GM21360 (cell line): ENCODE measurements around the gene CYB561D1.

ENCODE experiments used
- ATAC-seq: cut with Tn5 transposase; IDR thresholded peaks from one replicate; pipeline ENCODE4 v1.9.1; 2021; ENCODE audit warnings: mild to moderate bottlenecking, moderate library complexity; ENCODE audit not compliant: unreplicated experiment

CYB561D1 gene

GRCh38 chr1:109546311-109547109 lies 52.6 kb downstream of the CYB561D1 start:
- peak; percentile 44 for ATAC-seq

GRCh38 chr1:109547463-109548320 lies 53.8 kb downstream of the CYB561D1 start:
- ATAC-seq: no peak

GRCh38 chr1:109548321-109549267 lies 54.7 kb downstream of the CYB561D1 start, which contains the start of gene GNAI3:
GNAI3 (plus strand) TSS chr1:109548615; CDS start chr1:109548721, 106 bp downstream.
- peak; percentile 84 for ATAC-seq
